HEK293 (cell line): ENCODE results near the gene APOA5.

Experiments used
- FEZF1 ChIP-seq: fragments of 450-650 bp; formaldehyde crosslinking; IDR thresholded peaks from 2 replicates; pipeline ENCODE4 v1.5.1; 2016; ENCODE audit warnings: missing biosample characterization, missing genetic modification characterization
- GLIS2 ChIP-seq: fragments of 450-650 bp; formaldehyde crosslinking; IDR thresholded peaks from 2 replicates; pipeline ENCODE4 v1.5.1; 2016; ENCODE audit warnings: missing biosample characterization, missing genetic modification characterization
- MYNN ChIP-seq: fragments of 450-650 bp; formaldehyde crosslinking; IDR thresholded peaks from 2 replicates; pipeline ENCODE4 v1.5.1; 2016; ENCODE audit warnings: missing biosample characterization, missing genetic modification characterization, borderline replicate concordance
- MZF1 ChIP-seq: fragments of 450-650 bp; formaldehyde crosslinking; IDR thresholded peaks from 2 replicates; pipeline ENCODE4 v1.5.1; 2017; ENCODE audit warnings: missing biosample characterization, missing genetic modification characterization, borderline replicate concordance
- SCRT1 ChIP-seq: fragments of 450-650 bp; formaldehyde crosslinking; IDR thresholded peaks from 2 replicates; pipeline ENCODE4 v1.5.1; 2016; ENCODE audit warnings: missing biosample characterization, missing genetic modification characterization, borderline replicate concordance
- TRIM28 ChIP-seq: IDR thresholded peaks from 2 replicates; pipeline ENCODE4 v1.6.1; 2011; ENCODE audit warnings: low read length, control low read depth, borderline replicate concordance
- WT1 ChIP-seq: fragments of 450-650 bp; formaldehyde crosslinking; IDR thresholded peaks from 2 replicates; pipeline ENCODE4 v1.5.1; 2016; ENCODE audit warnings: missing biosample characterization, missing genetic modification characterization
- YY2 ChIP-seq: fragments of 450-650 bp; formaldehyde crosslinking; IDR thresholded peaks from 2 replicates; pipeline ENCODE4 v1.5.1; 2016; ENCODE audit warnings: missing biosample characterization, missing genetic modification characterization
- ZBTB1 ChIP-seq: fragments of 450-650 bp; formaldehyde crosslinking; IDR thresholded peaks from 2 replicates; pipeline ENCODE4 v1.5.1; 2016; ENCODE audit warnings: missing biosample characterization, missing genetic modification characterization
- ZBTB48 ChIP-seq: fragments of 450-650 bp; formaldehyde crosslinking; IDR thresholded peaks from 2 replicates; pipeline ENCODE4 v1.5.1; 2016; ENCODE audit warnings: missing biosample characterization, missing genetic modification characterization
- ZBTB49 ChIP-seq: fragments of 450-650 bp; formaldehyde crosslinking; IDR thresholded peaks from 2 replicates; pipeline ENCODE4 v1.5.1; 2016; ENCODE audit warnings: missing biosample characterization, missing genetic modification characterization, low read depth
- ZBTB8A ChIP-seq: fragments of 450-650 bp; formaldehyde crosslinking; IDR thresholded peaks from 2 replicates; pipeline ENCODE4 v1.5.1; 2016; ENCODE audit warnings: missing biosample characterization, missing genetic modification characterization
- ZNF132 ChIP-seq: fragments of 450-650 bp; formaldehyde crosslinking; IDR thresholded peaks from 2 replicates; pipeline ENCODE4 v1.5.1; 2017; ENCODE audit warnings: missing biosample characterization, missing genetic modification characterization, borderline replicate concordance
- ZNF157 ChIP-seq: fragments of 450-650 bp; formaldehyde crosslinking; IDR thresholded peaks from 2 replicates; pipeline ENCODE4 v1.5.1; 2016; ENCODE audit warnings: missing biosample characterization, missing genetic modification characterization
- ZNF202 ChIP-seq: fragments of 450-650 bp; formaldehyde crosslinking; IDR thresholded peaks from 2 replicates; pipeline ENCODE4 v1.5.1; 2016; ENCODE audit warnings: missing biosample characterization, missing genetic modification characterization, borderline replicate concordance
- ZNF266 ChIP-seq: fragments of 450-650 bp; formaldehyde crosslinking; IDR thresholded peaks from 2 replicates; pipeline ENCODE4 v1.5.1; 2016; ENCODE audit warnings: missing biosample characterization, missing genetic modification characterization, low read depth
- ZNF302 ChIP-seq: fragments of 450-650 bp; formaldehyde crosslinking; IDR thresholded peaks from 2 replicates; pipeline ENCODE4 v1.5.1; 2016; ENCODE audit warnings: missing biosample characterization, missing genetic modification characterization, low read depth
- ZNF335 ChIP-seq: fragments of 450-650 bp; formaldehyde crosslinking; conservative IDR thresholded peaks from 2 replicates; pipeline ENCODE4 v1.5.1; 2016; ENCODE audit warnings: missing biosample characterization, missing genetic modification characterization
- ZNF341 ChIP-seq: fragments of 450-650 bp; formaldehyde crosslinking; IDR thresholded peaks from 2 replicates; pipeline ENCODE4; 2016; ENCODE audit warnings: low read depth, missing biosample characterization, missing genetic modification characterization
- ZNF404 ChIP-seq: fragments of 450-650 bp; formaldehyde crosslinking; IDR thresholded peaks from 2 replicates; pipeline ENCODE4 v1.5.1; 2017; ENCODE audit warnings: missing biosample characterization, missing genetic modification characterization
- ZNF423 ChIP-seq: fragments of 450-650 bp; formaldehyde crosslinking; IDR thresholded peaks from 2 replicates; pipeline ENCODE4 v1.5.1; 2016; ENCODE audit warnings: missing biosample characterization, missing genetic modification characterization
- ZNF473 ChIP-seq: fragments of 450-650 bp; formaldehyde crosslinking; IDR thresholded peaks from 2 replicates; pipeline ENCODE4 v1.5.1; 2017; ENCODE audit warnings: missing biosample characterization, missing genetic modification characterization
- ZNF48 ChIP-seq: fragments of 450-650 bp; formaldehyde crosslinking; IDR thresholded peaks from 2 replicates; pipeline ENCODE4 v1.5.1; 2016; ENCODE audit warnings: missing biosample characterization, missing genetic modification characterization
- ZNF501 ChIP-seq: fragments of 450-650 bp; formaldehyde crosslinking; IDR thresholded peaks from 2 replicates; pipeline ENCODE4 v1.5.1; 2016; ENCODE audit warnings: missing biosample characterization, missing genetic modification characterization
- ZNF530 ChIP-seq: fragments of 450-650 bp; formaldehyde crosslinking; IDR thresholded peaks from 2 replicates; pipeline ENCODE4 v1.5.1; 2016; ENCODE audit warnings: low read depth, missing biosample characterization, missing genetic modification characterization
- ZNF548 ChIP-seq: fragments of 450-650 bp; formaldehyde crosslinking; IDR thresholded peaks from 2 replicates; pipeline ENCODE4 v1.5.1; 2016; ENCODE audit warnings: missing biosample characterization, missing genetic modification characterization
- ZNF585B ChIP-seq: fragments of 450-650 bp; formaldehyde crosslinking; IDR thresholded peaks from 2 replicates; pipeline ENCODE4 v1.5.1; 2016; ENCODE audit warnings: missing biosample characterization, missing genetic modification characterization
- ZNF610 ChIP-seq: fragments of 450-650 bp; formaldehyde crosslinking; IDR thresholded peaks from 2 replicates; pipeline ENCODE4 v1.5.1; 2016; ENCODE audit warnings: missing biosample characterization, missing genetic modification characterization, borderline replicate concordance
- ZNF654 ChIP-seq: fragments of 450-650 bp; formaldehyde crosslinking; IDR thresholded peaks from 2 replicates; pipeline ENCODE4 v1.5.1; 2016; ENCODE audit warnings: low read depth, missing biosample characterization, missing genetic modification characterization
- ZNF670 ChIP-seq: fragments of 450-650 bp; formaldehyde crosslinking; IDR thresholded peaks from 2 replicates; pipeline ENCODE4 v1.5.1; 2016; ENCODE audit warnings: missing biosample characterization, missing genetic modification characterization, low read depth
- ZNF777 ChIP-seq: fragments of 450-650 bp; formaldehyde crosslinking; IDR thresholded peaks from 2 replicates; pipeline ENCODE4 v1.5.1; 2017; ENCODE audit warnings: missing biosample characterization, missing genetic modification characterization, borderline replicate concordance
- ZNF785 ChIP-seq: fragments of 450-650 bp; formaldehyde crosslinking; IDR thresholded peaks from 2 replicates; pipeline ENCODE4 v1.5.1; 2016; ENCODE audit warnings: missing biosample characterization, missing genetic modification characterization
- ZNF830 ChIP-seq: fragments of 450-650 bp; IDR thresholded peaks from 2 replicates; pipeline ENCODE4 v1.5.0; 2018; ENCODE audit warnings: missing biosample characterization, missing genetic modification characterization, low read depth, mild to moderate bottlenecking, moderate library complexity
- ZNF837 ChIP-seq: fragments of 450-650 bp; formaldehyde crosslinking; IDR thresholded peaks from 2 replicates; pipeline ENCODE4 v1.5.1; 2016; ENCODE audit warnings: missing biosample characterization, missing genetic modification characterization
- TF ChIP-seq, protein P1 (sequence below): fragments of 450-650 bp; formaldehyde crosslinking; IDR thresholded peaks from 2 replicates; pipeline ENCODE4 v1.5.1; 2016; ENCODE audit warnings: missing biosample characterization, missing genetic modification characterization
- TF ChIP-seq, protein P2 (sequence below): fragments of 450-650 bp; formaldehyde crosslinking; optimal IDR thresholded peaks from 2 replicates; pipeline ENCODE3; 2016; ENCODE audit warnings: missing biosample characterization, mild to moderate bottlenecking, missing genetic modification characterization
- TF ChIP-seq, protein P3 (sequence below): fragments of 450-650 bp; formaldehyde crosslinking; IDR thresholded peaks from 2 replicates; pipeline ENCODE4 v1.5.1; 2016; ENCODE audit warnings: missing biosample characterization, missing genetic modification characterization

APOA5 gene

GRCh38 chr11:116787786-116788486, 3.7 kb downstream of the APOA5 start, which contains the start of gene ZPR1 (continued):
- TF ChIP-seq, protein P1, sequence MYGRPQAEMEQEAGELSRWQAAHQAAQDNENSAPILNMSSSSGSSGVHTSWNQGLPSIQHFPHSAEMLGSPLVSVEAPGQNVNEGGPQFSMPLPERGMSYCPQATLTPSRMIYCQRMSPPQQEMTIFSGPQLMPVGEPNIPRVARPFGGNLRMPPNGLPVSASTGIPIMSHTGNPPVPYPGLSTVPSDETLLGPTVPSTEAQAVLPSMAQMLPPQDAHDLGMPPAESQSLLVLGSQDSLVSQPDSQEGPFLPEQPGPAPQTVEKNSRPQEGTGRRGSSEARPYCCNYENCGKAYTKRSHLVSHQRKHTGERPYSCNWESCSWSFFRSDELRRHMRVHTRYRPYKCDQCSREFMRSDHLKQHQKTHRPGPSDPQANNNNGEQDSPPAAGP (tag by site-specific recombination) = no peak
- TF ChIP-seq ZNF837 (tag by site-specific recombination) (no peak), ZNF530 (tag by site-specific recombination) (no peak), ZNF202 (tag by site-specific recombination) (no peak), MYNN (tag by site-specific recombination) (no peak), SCRT1 (tag by site-specific recombination) (no peak), ZBTB8A (peak; percentile 68), ZNF423 (tag by site-specific recombination) (no peak), ZNF473 (no peak), ZNF132 (tag by site-specific recombination) (no peak), GLIS2 (peak; percentile 33; the same call in 1 of the 2 replicates), ZNF302 (tag by site-specific recombination) (no peak), TRIM28 (no peak), ZNF777 (tag by site-specific recombination) (peak; percentile 52), ZNF404 (tag by site-specific recombination) (no peak), ZNF670 (no peak), ZNF48 (tag by site-specific recombination) (no peak), YY2 (tag by site-specific recombination) (peak; percentile 61), ZNF341 (tag by site-specific recombination) (peak; percentile 28; the same call in 1 of the 2 replicates), WT1 (tag by site-specific recombination) (0 out of 2 replicates have a peak, but pooled peaks have one; percentile 21), ZNF266 (tag by site-specific recombination) (no peak), FEZF1 (tag by site-specific recombination) (no peak), ZNF585B (tag by site-specific recombination) (no peak), ZNF501 (tag by site-specific recombination) (no peak), ZNF548 (no peak), ZNF830 (tag by site-specific recombination) (no peak), ZBTB49 (tag by site-specific recombination) (no peak), ZNF654 (tag by site-specific recombination) (no peak), ZNF157 (tag by site-specific recombination) (no peak), MZF1 (tag by site-specific recombination) (no peak), ZBTB48 (peak; percentile 76), ZNF610 (tag by site-specific recombination) (no peak), ZBTB1 (no peak), ZNF335 (tag by site-specific recombination) (0 out of 2 replicates have a peak, but pooled peaks have one; percentile 30), ZNF785 (no peak)
- TF ChIP-seq, protein P2, sequence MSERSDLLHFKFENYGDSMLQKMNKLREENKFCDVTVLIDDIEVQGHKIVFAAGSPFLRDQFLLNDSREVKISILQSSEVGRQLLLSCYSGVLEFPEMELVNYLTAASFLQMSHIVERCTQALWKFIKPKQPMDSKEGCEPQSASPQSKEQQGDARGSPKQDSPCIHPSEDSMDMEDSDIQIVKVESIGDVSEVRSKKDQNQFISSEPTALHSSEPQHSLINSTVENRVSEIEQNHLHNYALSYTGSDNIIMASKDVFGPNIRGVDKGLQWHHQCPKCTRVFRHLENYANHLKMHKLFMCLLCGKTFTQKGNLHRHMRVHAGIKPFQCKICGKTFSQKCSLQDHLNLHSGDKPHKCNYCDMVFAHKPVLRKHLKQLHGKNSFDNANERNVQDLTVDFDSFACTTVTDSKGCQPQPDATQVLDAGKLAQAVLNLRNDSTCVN (tag by site-specific recombination) = peak; percentile 62
- TF ChIP-seq, protein P3, sequence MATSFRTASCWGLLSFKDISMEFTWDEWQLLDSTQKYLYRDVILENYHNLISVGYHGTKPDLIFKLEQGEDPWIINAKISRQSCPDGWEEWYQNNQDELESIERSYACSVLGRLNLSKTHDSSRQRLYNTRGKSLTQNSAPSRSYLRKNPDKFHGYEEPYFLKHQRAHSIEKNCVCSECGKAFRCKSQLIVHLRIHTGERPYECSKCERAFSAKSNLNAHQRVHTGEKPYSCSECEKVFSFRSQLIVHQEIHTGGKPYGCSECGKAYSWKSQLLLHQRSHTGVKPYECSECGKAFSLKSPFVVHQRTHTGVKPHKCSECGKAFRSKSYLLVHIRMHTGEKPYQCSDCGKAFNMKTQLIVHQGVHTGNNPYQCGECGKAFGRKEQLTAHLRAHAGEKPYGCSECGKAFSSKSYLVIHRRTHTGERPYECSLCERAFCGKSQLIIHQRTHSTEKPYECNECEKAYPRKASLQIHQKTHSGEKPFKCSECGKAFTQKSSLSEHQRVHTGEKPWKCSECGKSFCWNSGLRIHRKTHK (tag by site-specific recombination) = no peak
